SK-N-SH (cell line): Measurements from ENCODE around the gene RTL3.

Source experiments
- CTCF ChIP-seq: fragments of 200-600 bp; sonication (generic); IDR thresholded peaks from 2 replicates; pipeline ENCODE4 v1.6.1; 2017; ENCODE audit warnings: antibody characterized with exemption, mild to moderate bottlenecking, moderate library complexity
- ELF1 ChIP-seq: IDR thresholded peaks from 2 replicates; pipeline ENCODE4 v1.4.0; 2012
- EP300 ChIP-seq, 2 experiments: IDR thresholded peaks; 2 replicates each; pipeline versions ENCODE4 v1.4.0 to v1.6.1; 2012; ENCODE audit warnings: borderline replicate concordance in 1 of 2, low read depth in 1 of 2, low read length in 1 of 2
- EZH2phosphoT487 ChIP-seq: fragments of 200-600 bp; sonication (generic); IDR thresholded peaks from 2 replicates; pipeline ENCODE4 v1.6.1; 2017; ENCODE audit warnings: low read depth, mixed run types, mild to moderate bottlenecking, antibody characterized with exemption, moderate library complexity, borderline replicate concordance
- NRF1 ChIP-seq: IDR thresholded peaks from 2 replicates; pipeline ENCODE4 v1.6.1; 2012; ENCODE audit warnings: low read depth, mild to moderate bottlenecking, low read length
- POLR2AphosphoS5 ChIP-seq: IDR thresholded peaks from 2 replicates; pipeline ENCODE4 v1.6.1; 2012; ENCODE audit warnings: low read depth, low read length
- RAD21 ChIP-seq: IDR thresholded peaks from 2 replicates; pipeline ENCODE4 v1.6.1; 2012; ENCODE audit warnings: mild to moderate bottlenecking, low read length
- TEAD4 ChIP-seq: IDR thresholded peaks from 2 replicates; pipeline ENCODE4 v1.4.0; 2012; ENCODE audit warnings: mild to moderate bottlenecking, borderline replicate concordance; ENCODE audit not compliant: insufficient read depth
- YY1 ChIP-seq: IDR thresholded peaks from 2 replicates; pipeline ENCODE4 v1.4.0; 2012; ENCODE audit warnings: low read depth, mild to moderate bottlenecking
- TF ChIP-seq, protein P1 (sequence below): IDR thresholded peaks from 2 replicates; pipeline ENCODE4; 2012

DNA sequence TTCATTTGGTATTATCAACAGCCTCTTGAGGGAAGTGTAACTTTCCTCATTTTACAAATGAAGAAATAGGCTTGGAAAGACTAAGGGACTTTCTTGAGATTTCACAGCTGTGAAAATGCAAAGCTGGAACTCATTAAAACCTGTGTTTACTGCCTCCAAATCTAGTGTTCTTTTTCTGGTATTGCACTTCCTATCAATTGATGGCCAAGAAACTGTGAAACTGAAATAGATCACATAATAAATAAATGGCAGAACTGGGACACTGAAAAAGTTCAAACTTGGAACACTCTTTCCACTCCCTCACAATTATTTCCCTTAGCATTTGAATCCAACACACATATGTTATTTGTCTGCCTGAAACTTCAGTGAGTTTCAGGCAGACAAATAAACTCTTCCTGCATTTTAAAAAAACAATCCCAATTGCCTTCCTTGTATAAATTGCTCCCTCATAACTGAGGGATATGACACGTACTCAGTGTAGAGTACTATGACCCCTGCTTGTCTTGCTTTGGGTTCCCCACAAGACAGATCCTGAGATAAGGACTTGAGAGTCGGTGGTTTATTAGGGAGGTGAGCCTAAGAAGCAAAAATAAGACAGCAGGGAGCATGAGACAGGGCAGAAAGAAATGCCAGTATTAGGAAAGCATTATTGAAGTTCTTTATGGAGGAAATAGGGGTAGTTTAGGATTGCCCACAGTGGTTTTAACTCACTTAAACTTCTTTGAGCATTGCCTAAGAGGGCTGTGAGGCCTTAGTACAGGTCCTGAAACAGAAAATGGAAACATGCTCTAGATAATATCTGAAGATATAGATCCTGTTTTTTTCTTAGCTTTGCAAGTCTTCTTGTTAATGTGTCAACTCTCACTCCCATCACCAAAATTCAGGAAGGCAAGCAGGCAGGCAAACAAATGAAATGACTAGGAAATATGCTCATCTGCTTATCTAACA is 33.9 kb downstream of the RTL3 start:
- no peak for TF ChIP-seq CTCF
- TF ChIP-seq EZH2phosphoT487: no peak
- TF ChIP-seq YY1: no peak
- no peak for TF ChIP-seq RAD21
- no peak for TF ChIP-seq EP300 (IDR thresholded peaks at IDR 0.05; ENCODE audit: borderline replicate concordance in 1 of 2, low read depth in 1 of 2, low read length in 1 of 2)
- TF ChIP-seq NRF1: no peak
- TF ChIP-seq, protein P1, sequence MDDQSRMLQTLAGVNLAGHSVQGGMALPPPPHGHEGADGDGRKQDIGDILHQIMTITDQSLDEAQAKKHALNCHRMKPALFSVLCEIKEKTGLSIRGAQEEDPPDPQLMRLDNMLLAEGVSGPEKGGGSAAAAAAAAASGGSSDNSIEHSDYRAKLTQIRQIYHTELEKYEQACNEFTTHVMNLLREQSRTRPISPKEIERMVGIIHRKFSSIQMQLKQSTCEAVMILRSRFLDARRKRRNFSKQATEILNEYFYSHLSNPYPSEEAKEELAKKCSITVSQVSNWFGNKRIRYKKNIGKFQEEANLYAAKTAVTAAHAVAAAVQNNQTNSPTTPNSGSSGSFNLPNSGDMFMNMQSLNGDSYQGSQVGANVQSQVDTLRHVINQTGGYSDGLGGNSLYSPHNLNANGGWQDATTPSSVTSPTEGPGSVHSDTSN: no peak
- no peak for TF ChIP-seq POLR2AphosphoS5
- TF ChIP-seq TEAD4: no peak
- TF ChIP-seq ELF1: no peak
